ENCODE results near the gene ZNF225.

- TF ChIP-seq CTCF (IDR thresholded peaks at IDR 0.05): no peak
- no peak for TF ChIP-seq POLR2A (IDR thresholded peaks at IDR 0.05)
Observed at GRCh38 chr19:44113784-44114390, 688 bp downstream of the ZNF225 start.

All from heart left ventricle (tissue), 13 donors.